NCI-H2196 treated with DMSO at 0.1 percent for 48 hours (cell line): ENCODE measurements around the gene SMO.
"Not testable (repeated sequence)": the region's sequence is repeated elsewhere in the genome, so short reads cannot be mapped to it uniquely, and the experiment has no call there.

Experiments used
- DNase-seq: peaks from one replicate; lab custom pipeline; 2025; ENCODE audit not compliant: unreplicated experiment; lab: John Stamatoyannopoulos, UW

Gene SMO

DNA sequence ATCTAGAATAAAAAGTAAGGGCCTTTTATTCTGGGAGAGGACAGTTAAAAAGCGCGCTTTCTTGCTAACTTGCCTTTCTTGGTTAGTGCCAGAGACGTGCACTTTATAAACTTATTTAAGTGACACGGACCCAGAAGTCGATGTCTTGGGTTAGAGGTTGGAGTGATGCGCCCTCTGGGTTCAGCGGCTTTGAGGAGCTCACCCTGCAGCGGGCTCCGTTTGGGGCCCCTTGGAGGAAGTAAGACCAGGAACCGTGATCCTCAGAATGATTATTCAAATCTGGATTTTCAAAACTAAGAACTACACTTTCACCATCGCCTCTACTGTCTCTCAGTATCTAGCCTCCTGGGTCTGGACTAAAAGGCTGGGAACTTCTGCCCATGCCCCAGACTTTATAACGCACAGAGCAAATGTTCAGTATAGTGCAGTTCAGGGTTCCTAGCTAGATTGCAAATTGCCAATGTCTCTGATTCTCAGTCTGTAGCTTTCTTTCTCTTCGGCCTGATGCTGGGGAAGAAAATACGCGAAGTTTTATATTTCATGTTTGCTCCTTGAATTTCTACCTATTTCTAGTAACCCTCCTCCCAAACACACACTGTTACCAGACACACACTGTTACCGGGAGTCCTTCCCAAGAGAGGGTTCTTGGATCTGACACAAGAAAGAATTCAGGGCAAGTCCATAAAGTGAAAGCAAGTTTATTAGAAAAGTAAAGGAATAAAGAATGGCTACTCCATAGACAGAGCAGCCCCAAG, 18.6 kb upstream of the SMO start:
- no peak for DNase-seq

GRCh38 chr7:129170441-129171021, 17.9 kb upstream of the SMO start:
- no peak for DNase-seq

DNA sequence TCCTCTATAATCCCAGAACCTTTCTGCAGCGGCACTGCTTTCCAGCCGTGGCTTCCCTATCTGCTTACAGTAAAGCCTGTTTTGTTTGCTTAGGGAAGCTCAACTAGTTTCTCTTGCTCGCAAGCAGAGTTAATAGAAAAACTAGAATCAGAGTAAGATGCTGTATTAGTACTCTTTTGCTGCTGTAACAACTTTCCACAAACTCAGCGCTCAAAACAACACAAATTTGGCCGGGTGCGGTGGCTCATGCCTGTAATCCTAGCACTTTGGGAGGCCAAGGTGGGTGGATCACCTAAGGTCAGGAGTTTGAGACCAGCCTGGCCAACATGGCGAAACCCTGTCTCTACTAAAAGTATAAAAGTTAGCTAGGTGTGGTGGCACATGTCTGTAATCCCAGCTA, 14.6 kb upstream of the SMO start:
- not testable (repeated sequence) for DNase-seq

- DNase-seq: no peak
These were observed 11.3 kb upstream of the SMO start for GRCh38 chr7:129176916-129177710.

GRCh38 chr7:129184981-129185670, 3.3 kb upstream of the SMO start:
- DNase-seq: no peak

- no peak for DNase-seq
These were observed 1.6 kb upstream of the SMO start for GRCh38 chr7:129186749-129187260.

- DNase-seq: no peak
These were observed 607 bp upstream of the SMO start for GRCh38 chr7:129187681-129188371.

- DNase-seq: no peak
These were observed 643 bp downstream of the SMO start for GRCh38 chr7:129188892-129189660.

- no peak for DNase-seq
These were observed 1.4 kb downstream of the SMO start for GRCh38 chr7:129189661-129190310.

DNA sequence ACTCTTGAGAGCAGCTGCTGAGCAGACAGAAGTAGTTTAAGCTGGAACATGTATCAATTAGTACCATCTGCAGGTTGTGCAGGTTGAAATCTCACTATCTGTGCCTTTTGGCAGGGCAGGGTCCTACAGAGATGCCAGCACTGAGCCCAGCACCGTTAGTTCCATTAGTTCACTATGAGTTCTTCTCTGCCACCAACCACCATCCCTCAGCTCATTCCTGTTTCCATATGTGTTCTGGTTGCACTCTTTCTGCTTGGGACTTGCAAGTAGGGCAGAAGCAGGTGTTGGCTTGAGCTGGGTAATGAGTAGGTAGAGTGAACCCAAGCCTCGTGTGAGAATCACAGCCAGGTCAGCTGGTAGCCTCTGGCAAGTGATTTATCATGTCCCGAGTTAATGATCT, 2.8 kb downstream of the SMO start:
- no peak for DNase-seq

- no peak for DNase-seq
These were observed 5.5 kb downstream of the SMO start for GRCh38 chr7:129193892-129194291.

DNA sequence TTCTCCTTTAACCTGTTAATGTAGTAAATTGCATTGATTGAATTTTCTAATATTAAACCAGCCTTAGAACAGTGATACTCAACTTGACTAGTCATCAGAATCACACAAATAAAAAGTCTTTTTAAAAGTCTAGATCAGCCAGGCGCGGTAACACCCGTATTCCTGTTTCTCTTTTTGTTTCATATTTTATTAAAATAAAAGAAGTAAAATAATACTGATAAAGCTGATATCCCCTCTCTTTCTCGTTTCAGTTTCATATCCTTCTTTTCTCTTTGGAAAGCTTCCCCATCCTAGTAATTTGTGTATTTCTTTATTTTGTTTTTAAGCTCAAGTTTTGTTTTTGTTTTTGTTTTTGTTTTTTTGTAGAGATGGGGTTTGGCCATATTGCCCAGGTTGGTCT, 9.3 kb downstream of the SMO start:
- no peak for DNase-seq

DNA sequence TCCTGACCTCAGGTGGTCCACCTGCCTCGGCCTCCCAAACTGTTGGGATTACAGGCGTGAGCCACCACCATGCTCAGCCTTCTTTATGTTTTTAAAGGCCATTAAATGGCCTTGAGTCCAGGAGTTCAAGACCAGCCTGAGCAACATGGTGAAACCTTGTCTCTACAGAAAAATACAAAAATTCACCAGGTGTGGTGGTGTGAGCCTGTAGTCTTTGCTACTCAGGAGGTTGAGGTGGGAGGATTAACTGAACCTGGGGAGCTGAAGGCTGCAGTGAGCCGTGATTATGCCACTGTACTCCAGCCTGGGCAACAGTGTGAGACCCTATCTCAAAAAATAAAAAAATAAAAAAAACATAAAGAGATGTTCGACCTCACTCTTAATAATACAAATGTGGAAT, 11.0 kb downstream of the SMO start:
- DNase-seq: no peak

DNA sequence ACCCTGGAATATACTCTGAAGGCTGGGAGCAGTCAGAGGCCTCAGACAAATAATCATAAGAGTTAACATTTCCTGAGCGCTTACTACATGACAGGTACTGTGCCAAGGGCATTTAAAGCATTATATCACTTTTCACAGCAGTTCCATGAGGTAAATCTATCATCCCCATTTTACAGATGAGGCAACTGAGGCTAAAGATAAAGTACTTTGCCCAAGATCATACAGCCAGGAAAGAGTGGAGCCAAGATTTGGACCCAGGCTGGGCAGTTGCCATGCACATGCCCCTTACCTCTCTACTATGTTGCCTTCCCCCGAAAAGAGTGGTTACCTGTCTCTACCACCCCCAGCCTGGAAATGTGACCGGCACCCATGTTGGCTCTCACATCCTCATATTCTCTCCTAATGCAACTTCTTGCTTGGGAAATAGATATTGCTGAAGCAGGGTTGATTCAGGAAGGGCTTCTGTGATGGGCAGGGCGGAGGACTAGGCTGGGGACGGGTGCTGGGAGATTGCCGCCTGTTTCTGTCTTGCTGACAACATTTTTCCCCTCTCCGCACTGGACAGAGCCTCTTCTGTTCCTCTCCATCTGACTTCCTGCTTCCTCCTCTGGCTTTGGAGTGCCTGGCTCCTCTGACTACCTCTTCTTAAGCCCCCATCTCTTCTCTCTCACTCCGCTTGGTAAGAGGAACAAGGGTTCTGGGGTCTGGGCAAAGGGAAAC, 13.8 kb downstream of the SMO start:
- no peak for DNase-seq

GRCh38 chr7:129203050-129203741, 14.8 kb downstream of the SMO start:
- DNase-seq: no peak

GRCh38 chr7:129205126-129205818, 16.8 kb downstream of the SMO start:
- DNase-seq: no peak

GRCh38 chr7:129205987-129206785, 17.8 kb downstream of the SMO start:
- no peak for DNase-seq
